ENCODE measurements around the gene TBC1D14. TPM values are rescaled to one million over a fixed set of nuclear protein-coding genes. Genes with fewer than 3 reads are reported as not detected.

The TBC1D14 gene
- total and polyA plus RNA-seq, 10 of the 15 experiments (the other 5 are each of a cell fraction or from before 2014, with no cell fraction given) = 0.87 to 39.3 (median 30.1) TPM

- no peak for TF ChIP-seq PBX3 (IDR thresholded peaks at IDR 0.05; ENCODE audit: insufficient replicate concordance, low read depth, low read length)
- no peak for TF ChIP-seq NR2C2 (IDR thresholded peaks at IDR 0.05; ENCODE audit: borderline replicate concordance, control insufficient read depth, insufficient read length, low read depth)
- no peak for TF ChIP-seq CEBPB (IDR thresholded peaks at IDR 0.05; ENCODE audit: borderline replicate concordance in 1 of 2, low read depth in 2 of 2, low read length in 2 of 2)
- no peak for TF ChIP-seq ASH2L (IDR thresholded peaks at IDR 0.05; ENCODE audit: borderline replicate concordance, low read depth)
- no peak for TF ChIP-seq KLF5 (IDR thresholded peaks at IDR 0.05; ENCODE audit: partially characterized antibody)
- TF ChIP-seq MAX (IDR thresholded peaks at IDR 0.05; ENCODE audit: low read depth, low read length) = no peak
- TF ChIP-seq NR2C1 (IDR thresholded peaks at IDR 0.05) = no peak
- TF ChIP-seq USF1 (IDR thresholded peaks at IDR 0.05; ENCODE audit: borderline replicate concordance, extremely low read length, insufficient read depth, low read depth, low read length) = no peak
- TF ChIP-seq MEF2B (IDR thresholded peaks at IDR 0.05; ENCODE audit: partially characterized antibody, poor library complexity, severe bottlenecking) = no peak
Observed at GRCh38 chr4:6965329-6965728, 55.7 kb downstream of the TBC1D14 start (continued).

GRCh38 chr4:6967846-6968340 lies 58.3 kb downstream of the TBC1D14 start:
- in situ Hi-C loops (cut with MboI) (no loop called here), intact Hi-C loops (cut with micrococcal nuclease; ENCODE audit: unreplicated experiment) (no loop called here)
- Histone ChIP-seq H2AFZ (ENCODE audit: control insufficient read depth, low read depth, low read length) (no peak overlapping the region), H3K27me3 (replicated peaks in 1 of 2; ENCODE audit: control insufficient read depth in 2 of 2, insufficient read depth in 2 of 2, low read length in 1 of 2) (no peaks in the 10 kb centered on the region), H3K27ac (ENCODE audit: control insufficient read depth, insufficient read depth) (no peak overlapping the region), H3K4me3 (no peak overlapping the region), H3K9ac (ENCODE audit: control insufficient read depth, insufficient read depth, low read length) (no peak overlapping the region), H3K4me1 (ENCODE audit: control insufficient read depth, insufficient read depth, low read length) (peaks cover 42% of the 10 kb centered on the region), H4K20me1 (ENCODE audit: control insufficient read depth, insufficient read depth) (0 out of 2 replicates have a peak, but pooled peaks cover 3% of the 10 kb centered on the region), H3K36me3 (ENCODE audit: control insufficient read depth in 2 of 2, insufficient read depth in 2 of 2, low read length in 1 of 2) (peaks cover 3 to 5% of the 10 kb centered on the region in 2 experiments; a peak in 3 of 4 replicates), H3K4me2 (ENCODE audit: control insufficient read depth, insufficient read depth) (no peak overlapping the region), H3K79me2 (ENCODE audit: control insufficient read depth, insufficient read depth, low read length) (peaks cover 9% of the 10 kb centered on the region), H3K9me3 (replicated peaks; ENCODE audit: control insufficient read depth, insufficient read depth, low read length) (no peaks in the 10 kb centered on the region; the same call in 2 of the 3 replicates)
- POLR2A ChIA-PET = no interaction called here
- DNase-seq (ENCODE audit: low read depth, low spot score) (no peak), FAIRE-seq (no peak), ATAC-seq (no peak)
- CTCF ChIA-PET = interaction anchor here (1.4 kb wide), 1 partner anchor 19 kb away, joined by 4 read pairs; no protein-coding TSS in a partner anchor
- SMC1A ChIA-PET (ENCODE audit: uncharacterized antibody, unreplicated experiment) = no interaction called here
- RAD21 ChIA-PET (ENCODE audit: unreplicated experiment) = no interaction called here
- TF ChIP-seq TCF7 (IDR thresholded peaks at IDR 0.05; ENCODE audit: borderline replicate concordance) (no peak), CBX3 (IDR thresholded peaks at IDR 0.05; ENCODE audit: borderline replicate concordance, low read depth) (no peak), NKRF (conservative IDR thresholded peaks at IDR 0.05) (no peak), NBN (IDR thresholded peaks at IDR 0.05) (no peak), ATF7 (IDR thresholded peaks at IDR 0.05; ENCODE audit: low read depth) (no peak), ZBTB33 (IDR thresholded peaks at IDR 0.05) (no peak), CHD1 (IDR thresholded peaks at IDR 0.05; ENCODE audit: low read depth, low read length) (no peak)
- 92% methylated on average over 15 of the region's 15 CpGs for WGBS (ENCODE audit: insufficient coverage, insufficient replicate concordance, low lambda C conversion rate, missing lambda C conversion rate)
- no TSS peak for BruUV-seq (replicated peaks)
